ENCODE results near the gene SEC14L3.

SEC14L3 gene

GRCh38 chr22:30435674-30436126 is 36.1 kb downstream of the SEC14L3 start:
- H3K4me3 ChIP-seq (ENCODE audit: low read length), result no peak overlapping the region

GRCh38 chr22:30434843-30435242 is 37.0 kb downstream of the SEC14L3 start:
- no peak for DNase-seq (ENCODE audit: low read depth)
- H3K4me3 ChIP-seq (ENCODE audit: low read length), result no peak overlapping the region
- no peak for TF ChIP-seq CTCF (conservative IDR thresholded peaks at IDR 0.05; ENCODE audit: low read depth, low read length)

More at GRCh38 chr22:30435674-30436126, 36.1 kb downstream of the SEC14L3 start:
- TF ChIP-seq CTCF (conservative IDR thresholded peaks at IDR 0.05; ENCODE audit: low read depth, low read length), result no peak
- DNase-seq (ENCODE audit: low read depth), result no peak

GRCh38 chr22:30433773-30434172 is 38.0 kb downstream of the SEC14L3 start:
- no peak for TF ChIP-seq CTCF (conservative IDR thresholded peaks at IDR 0.05; ENCODE audit: low read depth, low read length)
- no peak for DNase-seq (ENCODE audit: low read depth)
- no peak overlapping the region for H3K4me3 ChIP-seq (ENCODE audit: low read length)

- H3K4me3 ChIP-seq (ENCODE audit: low read length), result no peak overlapping the region
- TF ChIP-seq CTCF (conservative IDR thresholded peaks at IDR 0.05; ENCODE audit: low read depth, low read length), result no peak
- no peak for DNase-seq (ENCODE audit: low read depth)
These were observed 38.6 kb downstream of the SEC14L3 start for GRCh38 chr22:30433227-30433626.

GRCh38 chr22:30432520-30432919 is 39.3 kb downstream of the SEC14L3 start:
- H3K4me3 ChIP-seq (ENCODE audit: low read length), result no peak overlapping the region
- no peak for TF ChIP-seq CTCF (conservative IDR thresholded peaks at IDR 0.05; ENCODE audit: low read depth, low read length)
- no peak for DNase-seq (ENCODE audit: low read depth)

GRCh38 chr22:30432096-30432495 is 39.7 kb downstream of the SEC14L3 start:
- H3K4me3 ChIP-seq (ENCODE audit: low read length), result no peak overlapping the region
- no peak for TF ChIP-seq CTCF (conservative IDR thresholded peaks at IDR 0.05; ENCODE audit: low read depth, low read length)
- no peak for DNase-seq (ENCODE audit: low read depth)

- no peak for DNase-seq (ENCODE audit: low read depth)
- no peak overlapping the region for H3K4me3 ChIP-seq (ENCODE audit: low read length)
- peak; percentile 3 for TF ChIP-seq CTCF (conservative IDR thresholded peaks at IDR 0.05; ENCODE audit: low read depth, low read length)
These were observed 40.9 kb downstream of the SEC14L3 start for GRCh38 chr22:30430933-30431332.

Measured in retinal pigment epithelial cell (primary cell).